Panc1 (cell line): Measurements from ENCODE around the gene MARVELD2.

Experiments
- POLR2AphosphoS5 ChIP-seq: IDR thresholded peaks from 2 replicates; pipeline ENCODE4 v1.6.1; 2012; ENCODE audit warnings: mild to moderate bottlenecking, low read depth, low read length, moderate library complexity
- SIN3A ChIP-seq: IDR thresholded peaks from 2 replicates; pipeline ENCODE4 v1.6.1; 2012; ENCODE audit warnings: low read depth, mild to moderate bottlenecking, low read length, moderate library complexity, borderline replicate concordance; ENCODE audit not compliant: insufficient read depth
- TF ChIP-seq, protein P1 (sequence below): fragments of 450-650 bp; IDR thresholded peaks from 2 replicates; pipeline ENCODE4 v1.5.1; 2017; ENCODE audit warnings: mild to moderate bottlenecking
- TF ChIP-seq, protein P2 (sequence below), 2 experiments: IDR thresholded peaks; 2 replicates each; pipeline ENCODE4 v1.6.1; 2011 to 2012; ENCODE audit warnings: low read depth in 2 of 2, control low read depth in 1 of 2, low read length in 1 of 2, mild to moderate bottlenecking in 1 of 2, moderate library complexity in 1 of 2; ENCODE audit not compliant: insufficient read depth in 1 of 2

DNA sequence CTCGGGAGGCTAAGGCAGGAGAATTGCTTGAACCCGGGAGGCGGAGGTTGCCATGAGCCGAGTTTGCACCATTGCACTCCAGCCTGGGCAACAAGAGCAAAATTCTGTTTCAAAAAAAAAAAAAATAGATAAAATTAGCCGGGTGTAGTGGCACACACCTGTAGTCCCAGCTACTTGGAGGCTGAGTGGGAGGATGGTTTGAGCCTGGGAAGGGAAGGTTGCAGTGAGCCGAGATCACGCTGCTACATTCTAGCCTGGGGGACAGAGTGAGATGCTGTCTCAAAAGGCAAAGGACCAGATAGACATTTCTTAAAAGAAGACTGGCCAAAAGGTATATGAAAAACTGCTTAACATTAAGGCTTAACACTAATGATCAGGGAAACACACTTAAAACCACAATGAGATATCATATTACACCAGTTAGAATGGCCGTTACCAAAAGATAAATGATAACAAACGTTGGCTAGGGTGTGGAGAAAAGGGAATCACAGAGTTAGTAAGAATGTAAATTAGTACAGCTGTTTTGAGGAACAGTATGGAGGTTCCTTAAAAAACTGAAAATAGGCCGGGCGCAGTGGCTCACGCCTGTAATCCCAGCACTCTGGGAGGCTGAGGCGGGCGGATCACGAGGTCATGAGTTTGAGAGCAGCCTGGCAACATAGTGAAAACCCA lies 10.1 kb upstream of the MARVELD2 start:
- TF ChIP-seq, protein P1, sequence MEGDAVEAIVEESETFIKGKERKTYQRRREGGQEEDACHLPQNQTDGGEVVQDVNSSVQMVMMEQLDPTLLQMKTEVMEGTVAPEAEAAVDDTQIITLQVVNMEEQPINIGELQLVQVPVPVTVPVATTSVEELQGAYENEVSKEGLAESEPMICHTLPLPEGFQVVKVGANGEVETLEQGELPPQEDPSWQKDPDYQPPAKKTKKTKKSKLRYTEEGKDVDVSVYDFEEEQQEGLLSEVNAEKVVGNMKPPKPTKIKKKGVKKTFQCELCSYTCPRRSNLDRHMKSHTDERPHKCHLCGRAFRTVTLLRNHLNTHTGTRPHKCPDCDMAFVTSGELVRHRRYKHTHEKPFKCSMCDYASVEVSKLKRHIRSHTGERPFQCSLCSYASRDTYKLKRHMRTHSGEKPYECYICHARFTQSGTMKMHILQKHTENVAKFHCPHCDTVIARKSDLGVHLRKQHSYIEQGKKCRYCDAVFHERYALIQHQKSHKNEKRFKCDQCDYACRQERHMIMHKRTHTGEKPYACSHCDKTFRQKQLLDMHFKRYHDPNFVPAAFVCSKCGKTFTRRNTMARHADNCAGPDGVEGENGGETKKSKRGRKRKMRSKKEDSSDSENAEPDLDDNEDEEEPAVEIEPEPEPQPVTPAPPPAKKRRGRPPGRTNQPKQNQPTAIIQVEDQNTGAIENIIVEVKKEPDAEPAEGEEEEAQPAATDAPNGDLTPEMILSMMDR, result no peak
- no peak for TF ChIP-seq POLR2AphosphoS5
- TF ChIP-seq, protein P2, sequence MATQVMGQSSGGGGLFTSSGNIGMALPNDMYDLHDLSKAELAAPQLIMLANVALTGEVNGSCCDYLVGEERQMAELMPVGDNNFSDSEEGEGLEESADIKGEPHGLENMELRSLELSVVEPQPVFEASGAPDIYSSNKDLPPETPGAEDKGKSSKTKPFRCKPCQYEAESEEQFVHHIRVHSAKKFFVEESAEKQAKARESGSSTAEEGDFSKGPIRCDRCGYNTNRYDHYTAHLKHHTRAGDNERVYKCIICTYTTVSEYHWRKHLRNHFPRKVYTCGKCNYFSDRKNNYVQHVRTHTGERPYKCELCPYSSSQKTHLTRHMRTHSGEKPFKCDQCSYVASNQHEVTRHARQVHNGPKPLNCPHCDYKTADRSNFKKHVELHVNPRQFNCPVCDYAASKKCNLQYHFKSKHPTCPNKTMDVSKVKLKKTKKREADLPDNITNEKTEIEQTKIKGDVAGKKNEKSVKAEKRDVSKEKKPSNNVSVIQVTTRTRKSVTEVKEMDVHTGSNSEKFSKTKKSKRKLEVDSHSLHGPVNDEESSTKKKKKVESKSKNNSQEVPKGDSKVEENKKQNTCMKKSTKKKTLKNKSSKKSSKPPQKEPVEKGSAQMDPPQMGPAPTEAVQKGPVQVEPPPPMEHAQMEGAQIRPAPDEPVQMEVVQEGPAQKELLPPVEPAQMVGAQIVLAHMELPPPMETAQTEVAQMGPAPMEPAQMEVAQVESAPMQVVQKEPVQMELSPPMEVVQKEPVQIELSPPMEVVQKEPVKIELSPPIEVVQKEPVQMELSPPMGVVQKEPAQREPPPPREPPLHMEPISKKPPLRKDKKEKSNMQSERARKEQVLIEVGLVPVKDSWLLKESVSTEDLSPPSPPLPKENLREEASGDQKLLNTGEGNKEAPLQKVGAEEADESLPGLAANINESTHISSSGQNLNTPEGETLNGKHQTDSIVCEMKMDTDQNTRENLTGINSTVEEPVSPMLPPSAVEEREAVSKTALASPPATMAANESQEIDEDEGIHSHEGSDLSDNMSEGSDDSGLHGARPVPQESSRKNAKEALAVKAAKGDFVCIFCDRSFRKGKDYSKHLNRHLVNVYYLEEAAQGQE (IDR thresholded peaks at IDR 0.05; ENCODE audit: insufficient read depth in 1 of 2, low read depth in 2 of 2, low read length in 1 of 2), result no peak
- no peak for TF ChIP-seq SIN3A
